ENCODE measurements around the gene KLHDC8A.
"Not testable (repeated sequence)": the region's sequence is repeated elsewhere in the genome, so short reads cannot be mapped to it uniquely, and the experiment has no call there.

The KLHDC8A gene

DNA sequence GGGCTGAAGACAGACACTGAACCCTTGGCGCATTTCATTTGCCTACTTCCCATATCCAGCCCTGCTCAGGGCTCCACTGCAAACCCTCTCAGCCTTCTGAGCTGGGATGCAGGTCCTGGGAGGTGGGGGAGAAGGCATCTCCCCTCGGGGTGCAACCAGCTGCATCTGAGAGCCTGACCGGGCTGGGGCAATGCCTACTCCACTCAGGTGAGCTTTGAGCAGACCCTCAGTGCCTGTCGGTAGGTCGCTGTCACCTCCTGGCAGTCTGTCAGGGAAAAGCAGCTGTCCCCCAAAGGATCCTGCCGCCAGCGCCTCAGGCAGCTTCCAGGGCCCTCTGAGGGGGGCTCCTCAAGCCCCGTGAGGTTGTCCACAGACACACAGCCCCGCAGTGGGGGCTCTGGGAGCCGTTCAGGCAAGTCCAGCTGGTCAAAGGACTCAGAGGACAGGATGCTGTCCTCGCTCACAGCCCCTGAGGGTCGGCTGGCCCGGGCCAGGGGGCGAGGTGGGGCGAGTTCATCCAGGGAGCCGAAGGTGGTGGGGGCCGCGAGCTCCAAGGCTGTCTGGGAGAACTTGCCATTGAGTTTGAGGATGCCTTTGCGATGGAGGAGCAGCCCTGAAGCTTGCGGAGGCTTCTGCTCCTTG is 53.4 kb downstream of the KLHDC8A start:
- no peak overlapping the region for H3K4me3 ChIP-seq (replicated peaks in 1 of 2; ENCODE audit: low read depth in 2 of 2, low read length in 2 of 2)
- no peak for DNase-seq (ENCODE audit: low read depth in 2 of 2)
- TF ChIP-seq, protein P1, sequence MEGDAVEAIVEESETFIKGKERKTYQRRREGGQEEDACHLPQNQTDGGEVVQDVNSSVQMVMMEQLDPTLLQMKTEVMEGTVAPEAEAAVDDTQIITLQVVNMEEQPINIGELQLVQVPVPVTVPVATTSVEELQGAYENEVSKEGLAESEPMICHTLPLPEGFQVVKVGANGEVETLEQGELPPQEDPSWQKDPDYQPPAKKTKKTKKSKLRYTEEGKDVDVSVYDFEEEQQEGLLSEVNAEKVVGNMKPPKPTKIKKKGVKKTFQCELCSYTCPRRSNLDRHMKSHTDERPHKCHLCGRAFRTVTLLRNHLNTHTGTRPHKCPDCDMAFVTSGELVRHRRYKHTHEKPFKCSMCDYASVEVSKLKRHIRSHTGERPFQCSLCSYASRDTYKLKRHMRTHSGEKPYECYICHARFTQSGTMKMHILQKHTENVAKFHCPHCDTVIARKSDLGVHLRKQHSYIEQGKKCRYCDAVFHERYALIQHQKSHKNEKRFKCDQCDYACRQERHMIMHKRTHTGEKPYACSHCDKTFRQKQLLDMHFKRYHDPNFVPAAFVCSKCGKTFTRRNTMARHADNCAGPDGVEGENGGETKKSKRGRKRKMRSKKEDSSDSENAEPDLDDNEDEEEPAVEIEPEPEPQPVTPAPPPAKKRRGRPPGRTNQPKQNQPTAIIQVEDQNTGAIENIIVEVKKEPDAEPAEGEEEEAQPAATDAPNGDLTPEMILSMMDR (IDR thresholded peaks at IDR 0.05; ENCODE audit: low read depth, low read length): no peak

DNA sequence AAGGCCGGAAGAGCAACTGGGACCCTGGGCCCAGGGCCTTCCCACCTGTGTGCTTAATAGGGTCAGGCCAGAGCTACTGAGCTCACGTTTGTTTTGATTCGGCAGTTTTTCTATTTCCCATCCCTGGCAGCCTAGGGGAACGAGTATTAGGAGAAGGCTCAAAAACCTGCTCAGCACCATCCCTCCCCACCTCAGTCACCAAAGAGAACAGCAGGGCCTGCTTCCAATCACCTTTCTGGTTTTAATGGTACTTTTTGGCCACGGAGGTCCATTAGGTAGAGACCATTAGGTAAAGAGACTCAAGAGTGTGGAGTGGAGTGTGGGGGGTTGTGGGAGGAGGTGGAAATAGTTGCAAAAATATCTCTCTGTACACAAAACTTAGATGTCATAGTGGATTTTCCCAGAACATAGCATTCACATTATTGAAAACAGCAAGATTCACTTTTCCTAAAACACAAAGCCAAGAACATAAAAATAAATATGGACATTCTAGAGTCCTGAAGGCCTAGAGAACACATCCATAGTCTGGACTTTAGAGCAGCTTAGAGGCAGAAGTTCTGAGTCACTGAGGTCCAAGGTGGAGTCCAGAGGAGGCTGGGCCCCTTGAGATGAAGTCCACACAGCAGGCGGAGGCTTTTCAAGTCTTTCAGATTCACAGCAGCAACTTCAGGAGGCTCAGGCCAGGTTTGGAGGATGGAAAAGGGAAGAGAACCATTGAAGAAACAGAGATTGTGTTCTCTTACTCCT is 54.7 kb downstream of the KLHDC8A start:
- no peak overlapping the region for H3K4me3 ChIP-seq (replicated peaks in 1 of 2; ENCODE audit: low read depth in 2 of 2, low read length in 2 of 2)
- TF ChIP-seq, protein P1 (IDR thresholded peaks at IDR 0.05; ENCODE audit: low read depth, low read length): no peak
- DNase-seq (ENCODE audit: low read depth in 2 of 2): peak in 1 of 2 donors; percentile 66

DNA sequence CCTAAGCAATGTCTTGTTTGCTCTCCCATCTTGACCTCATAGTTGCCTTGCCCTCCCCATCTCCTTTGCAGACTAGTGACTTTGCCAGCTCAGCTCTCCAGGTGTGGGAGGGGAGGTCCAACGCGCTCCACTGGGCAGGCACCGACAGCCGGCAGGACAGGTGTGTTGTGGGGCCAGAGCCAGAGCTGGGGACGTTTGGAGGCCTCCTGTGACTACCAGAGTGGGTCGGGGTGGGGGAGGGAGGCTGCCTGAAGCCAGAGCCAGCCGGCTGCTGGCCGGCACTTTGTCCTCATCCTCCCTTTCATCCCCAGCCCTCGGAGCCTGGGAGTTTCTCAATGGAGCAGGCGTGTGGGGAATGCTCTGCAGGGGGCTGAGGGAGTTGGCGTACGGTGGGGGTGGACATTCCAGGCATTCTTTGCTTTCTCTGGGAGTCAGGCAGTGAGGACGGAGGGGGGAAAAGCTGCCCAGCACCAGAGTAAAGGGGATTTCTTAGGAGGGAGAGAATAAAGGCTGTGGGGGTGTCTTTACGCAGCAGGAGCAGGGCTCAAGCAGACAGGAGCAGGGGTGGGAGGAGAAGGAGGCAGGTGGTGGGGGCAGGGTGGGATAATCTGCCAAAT is 55.4 kb downstream of the KLHDC8A start:
- TF ChIP-seq, protein P1 (IDR thresholded peaks at IDR 0.05; ENCODE audit: low read depth, low read length): no peak
- DNase-seq (ENCODE audit: low read depth in 2 of 2): peak; percentile 95 to 97
- H3K4me3 ChIP-seq (replicated peaks in 1 of 2; ENCODE audit: low read depth in 2 of 2, low read length in 2 of 2): no peak overlapping the region

DNA sequence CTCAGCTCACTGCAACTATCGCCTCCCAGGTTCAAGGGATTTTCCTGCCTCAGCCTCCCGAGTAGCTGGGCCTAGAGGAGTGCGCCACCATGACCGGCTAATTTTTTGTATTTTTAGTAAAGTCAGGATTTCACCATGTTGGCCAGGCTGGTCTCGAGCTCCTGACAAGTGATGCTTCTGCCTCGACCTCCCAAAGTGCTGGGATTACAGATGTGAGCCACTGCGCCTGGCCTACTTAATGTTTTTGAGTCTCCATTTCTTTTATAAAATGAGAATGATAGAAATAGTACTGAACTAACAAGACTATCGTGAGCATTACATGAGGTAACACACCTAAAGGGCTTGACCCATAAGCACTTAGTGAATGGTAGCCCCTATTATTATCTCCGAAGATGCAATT is 56.6 kb downstream of the KLHDC8A start:
- H3K4me3 ChIP-seq (replicated peaks in 1 of 2; ENCODE audit: low read depth in 2 of 2, low read length in 2 of 2): no peak overlapping the region
- TF ChIP-seq, protein P1 (IDR thresholded peaks at IDR 0.05; ENCODE audit: low read depth, low read length): no peak

DNA sequence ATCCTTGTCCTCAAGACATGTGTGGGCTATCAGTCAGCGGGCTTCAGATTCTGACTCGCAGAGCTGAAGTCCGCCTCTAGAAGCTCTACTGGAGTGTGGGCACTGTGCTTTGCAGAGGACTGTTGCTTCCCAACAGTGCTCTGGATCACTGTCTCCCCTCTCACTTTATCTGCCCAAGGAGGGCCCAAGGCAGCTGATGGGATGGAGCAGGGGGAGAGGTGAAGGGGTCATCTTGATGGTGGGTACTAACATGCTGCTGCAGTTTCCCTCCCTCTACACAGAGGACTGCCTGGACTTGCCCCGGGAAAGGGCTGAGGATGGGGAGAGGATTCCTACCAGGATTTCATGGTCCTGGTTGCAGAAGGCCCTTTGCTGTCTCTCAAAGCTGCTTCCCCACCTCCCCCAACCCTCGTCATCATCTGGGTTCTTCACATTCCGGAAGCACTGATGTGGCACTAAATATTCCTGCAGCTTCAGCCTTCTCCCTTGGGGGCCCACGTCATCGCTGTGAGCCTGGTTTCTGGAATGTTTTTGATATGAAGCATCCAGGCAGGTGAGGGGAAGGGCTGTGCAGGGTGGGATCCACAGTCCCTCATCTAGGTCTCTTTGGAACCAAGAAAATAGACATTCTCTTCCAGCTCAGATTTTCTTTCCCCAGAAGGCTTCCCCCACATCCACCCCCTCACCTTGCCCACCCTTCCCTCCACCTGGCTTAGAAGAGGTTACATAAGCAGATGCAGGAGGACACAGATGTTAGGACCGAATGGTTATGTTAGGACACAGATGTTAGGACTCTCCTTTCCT is 58.3 kb downstream of the KLHDC8A start:
- H3K4me3 ChIP-seq (replicated peaks in 1 of 2; ENCODE audit: low read depth in 2 of 2, low read length in 2 of 2): no peak overlapping the region
- peak; percentile 95 to 97 for DNase-seq (ENCODE audit: low read depth in 2 of 2)
- TF ChIP-seq, protein P1 (IDR thresholded peaks at IDR 0.05; ENCODE audit: low read depth, low read length): no peak

More for the DNA sequence above, 56.6 kb downstream of the KLHDC8A start:
- DNase-seq (ENCODE audit: low read depth in 2 of 2): no peak

DNA sequence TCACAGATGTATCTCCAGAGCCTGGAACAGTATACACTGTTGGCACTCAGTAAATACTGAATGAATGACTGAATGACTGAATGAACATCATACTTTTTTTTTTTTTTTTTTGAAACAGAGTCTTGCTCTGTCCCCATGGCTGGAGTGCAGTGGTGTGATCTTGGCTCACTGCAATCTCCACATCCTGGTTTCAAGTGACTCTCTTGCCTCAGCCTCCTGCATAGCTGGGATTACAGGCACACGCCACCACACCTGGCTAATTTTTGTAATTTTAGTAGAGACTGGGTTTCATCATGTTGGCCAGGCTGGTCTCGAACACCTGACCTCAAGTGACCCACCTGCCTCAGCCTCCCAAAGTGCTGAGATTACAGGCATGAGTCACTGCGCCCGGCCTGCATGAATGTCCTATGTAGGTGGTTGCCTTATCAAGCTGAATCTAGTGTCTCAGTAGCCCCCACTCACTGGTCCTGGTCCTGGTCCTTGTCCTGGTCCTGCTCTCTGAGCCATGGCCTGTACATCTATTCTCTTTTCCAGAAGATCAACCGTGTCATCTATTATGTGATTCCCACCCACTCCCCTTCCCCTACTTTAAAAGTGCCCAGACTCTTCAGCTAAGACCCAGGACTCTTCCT is 59.1 kb downstream of the KLHDC8A start:
- not testable (repeated sequence) for DNase-seq (ENCODE audit: low read depth in 2 of 2); H3K4me3 ChIP-seq (replicated peaks in 1 of 2; ENCODE audit: low read depth in 2 of 2, low read length in 2 of 2)

All from cardiac fibroblast (primary cell).